HFF-Myc (cell line): Measurements from ENCODE around the gene CHRM1.
"Not testable (repeated sequence)": the region's sequence is repeated elsewhere in the genome, so short reads cannot be mapped to it uniquely, and the experiment has no call there.

Experiments used
- DNase-seq: peaks from one replicate; pipeline ENCODE4 v3.0.0-alpha.2; 2011; ENCODE audit warnings: low read depth; ENCODE audit errors: extremely low read depth
- H3K4me3 ChIP-seq: replicated peaks from 2 replicates; pipeline ENCODE4 v1.5.1; 2011; ENCODE audit warnings: low read depth, mild to moderate bottlenecking, control low read depth, low read length
- CTCF ChIP-seq: IDR thresholded peaks from 2 replicates; pipeline ENCODE4 v1.5.1; 2012; ENCODE audit warnings: mild to moderate bottlenecking, low read depth, low read length, control low read depth; ENCODE audit errors: missing control alignments

The CHRM1 gene

DNA sequence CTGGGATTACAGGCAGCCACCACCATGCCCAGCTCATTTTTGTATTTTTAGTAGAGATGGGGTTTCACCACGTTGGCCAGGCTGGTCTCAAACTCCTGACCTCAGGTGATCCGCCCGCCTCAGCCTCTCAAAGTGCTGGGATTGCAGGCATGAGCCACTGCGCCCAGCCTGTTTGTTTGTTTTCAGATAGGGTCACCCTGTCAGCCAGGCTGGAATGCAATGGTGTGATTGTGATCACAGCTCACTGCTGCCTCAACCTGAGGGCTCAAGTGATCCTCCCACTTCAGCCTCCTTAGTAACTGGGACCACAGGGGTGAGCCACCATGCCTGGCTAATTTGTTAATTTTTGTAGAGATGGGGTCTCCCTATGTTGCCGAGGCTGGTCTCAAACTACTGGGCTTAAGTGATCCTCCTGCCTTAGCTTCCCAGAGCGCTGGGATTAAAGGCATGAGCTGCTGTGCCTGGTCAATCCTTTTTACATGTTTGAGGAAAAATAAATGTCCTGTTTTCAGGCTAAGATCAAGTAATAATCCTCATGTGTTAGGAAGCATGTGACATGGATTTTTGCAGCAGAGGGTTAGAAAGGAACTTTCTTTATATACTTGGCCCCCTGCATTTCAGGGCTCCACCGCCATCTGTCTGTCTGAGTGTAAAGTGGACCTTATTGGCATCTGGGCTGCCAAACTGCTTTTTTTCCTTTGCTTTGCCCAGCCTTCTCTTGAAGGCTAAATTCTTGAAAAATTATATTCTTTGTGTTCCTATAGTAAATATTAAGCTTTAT, 45.3 kb downstream of the CHRM1 start:
- no peak for TF ChIP-seq CTCF
- DNase-seq: no peak

GRCh38 chr11:62874851-62875250, 46.3 kb downstream of the CHRM1 start:
- no peak for DNase-seq
- no peak overlapping the region for H3K4me3 ChIP-seq
- no peak for TF ChIP-seq CTCF

More for the DNA sequence above, 45.3 kb downstream of the CHRM1 start:
- no peak overlapping the region for H3K4me3 ChIP-seq

GRCh38 chr11:62865635-62866034, 55.5 kb downstream of the CHRM1 start:
- H3K4me3 ChIP-seq: no peak overlapping the region
- no peak for TF ChIP-seq CTCF
- DNase-seq: no peak

DNA sequence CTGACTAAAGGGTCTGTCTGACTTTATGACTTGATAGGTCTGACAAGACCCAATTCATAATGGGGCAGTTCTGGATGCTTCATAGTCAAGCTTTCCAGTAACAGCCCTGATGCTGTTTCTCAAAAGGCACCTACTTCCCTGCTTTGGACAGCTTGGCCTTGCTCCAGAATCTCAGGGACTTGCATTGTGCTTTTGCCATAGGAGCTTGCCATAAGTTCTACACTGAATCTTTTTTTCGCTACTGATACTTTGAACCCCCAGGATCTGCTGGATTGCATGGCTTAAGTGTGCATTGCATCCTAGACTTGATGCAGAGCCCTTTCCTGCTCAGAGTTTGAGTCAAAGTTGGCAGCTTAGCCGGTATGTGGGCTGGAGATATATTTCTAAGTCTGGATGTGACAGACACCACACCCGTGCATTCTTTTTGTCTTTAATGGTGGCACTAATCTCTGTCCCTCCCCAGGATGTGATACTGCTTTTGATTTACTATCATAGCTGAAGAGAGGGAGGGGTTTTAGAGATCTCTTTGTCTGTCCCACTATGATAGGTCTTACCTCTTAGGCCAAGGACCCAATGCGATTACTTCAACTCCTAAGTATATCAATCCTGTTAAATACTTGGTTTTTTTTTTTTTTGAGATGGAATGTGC, 57.4 kb downstream of the CHRM1 start:
- H3K4me3 ChIP-seq: no peak overlapping the region

DNA sequence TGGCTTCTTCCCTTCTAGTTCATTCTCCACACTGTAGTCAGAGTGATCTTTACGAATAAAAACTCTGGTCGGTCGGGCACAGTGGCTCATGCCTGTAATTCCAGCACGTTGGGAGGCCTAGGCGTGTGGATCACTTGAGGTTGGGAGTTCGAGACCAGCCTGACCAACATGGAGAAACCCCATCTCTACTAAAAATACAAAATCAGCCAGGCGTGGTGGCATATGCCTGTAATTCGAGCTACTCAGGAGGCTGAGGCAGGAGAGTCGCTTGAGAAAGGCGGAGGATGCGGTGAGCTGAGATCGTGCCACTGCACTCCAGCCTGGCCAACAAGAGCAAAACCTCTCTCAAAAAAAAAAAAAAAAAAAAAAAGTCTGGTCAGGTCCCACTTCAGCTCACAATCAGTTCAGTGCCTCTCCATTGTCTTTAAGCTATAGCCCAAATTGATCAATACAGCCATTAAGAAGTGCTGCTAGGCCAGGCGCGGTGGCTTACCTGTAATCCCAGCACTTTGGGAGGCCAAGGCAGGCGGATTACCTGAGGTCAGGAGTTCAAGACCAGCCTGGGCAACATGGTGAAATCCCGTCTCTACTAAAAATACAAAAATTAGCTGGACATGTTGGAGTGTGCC, 59.5 kb downstream of the CHRM1 start:
- DNase-seq, H3K4me3 ChIP-seq: not testable (repeated sequence)

More for the DNA sequence above, 57.4 kb downstream of the CHRM1 start:
- no peak for TF ChIP-seq CTCF
- DNase-seq: no peak

- no peak overlapping the region for H3K4me3 ChIP-seq
- TF ChIP-seq CTCF: no peak
- no peak for DNase-seq
Measured at GRCh38 chr11:62860835-62861563, 60.2 kb downstream of the CHRM1 start.

DNA sequence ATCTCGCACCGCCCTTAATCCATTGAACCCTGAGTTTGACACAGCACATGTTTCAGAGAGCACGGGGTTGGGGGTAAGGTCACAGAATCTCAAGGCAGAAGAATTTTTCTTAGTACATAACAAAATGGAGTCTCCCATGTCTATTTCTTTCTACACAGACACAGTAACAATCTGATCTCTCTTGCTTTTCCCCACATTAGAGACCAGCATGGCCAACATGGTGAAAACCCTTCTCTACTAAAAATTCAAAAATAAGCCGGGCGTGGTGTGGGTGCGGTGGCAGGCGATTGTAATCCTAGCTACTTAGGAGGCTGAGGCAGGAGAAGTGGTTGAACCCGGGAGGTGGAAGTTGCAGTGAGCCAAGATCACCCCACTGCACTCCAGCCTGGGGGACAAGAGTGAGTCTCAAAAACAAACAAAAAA, 61.9 kb downstream of the CHRM1 start:
- 0 out of 2 replicates have a peak overlapping the region, but pooled peaks have one; percentile 1 for H3K4me3 ChIP-seq
- not testable (repeated sequence) for DNase-seq
